Measurements from ENCODE around the gene HSPBAP1.

Gene HSPBAP1, protein sequence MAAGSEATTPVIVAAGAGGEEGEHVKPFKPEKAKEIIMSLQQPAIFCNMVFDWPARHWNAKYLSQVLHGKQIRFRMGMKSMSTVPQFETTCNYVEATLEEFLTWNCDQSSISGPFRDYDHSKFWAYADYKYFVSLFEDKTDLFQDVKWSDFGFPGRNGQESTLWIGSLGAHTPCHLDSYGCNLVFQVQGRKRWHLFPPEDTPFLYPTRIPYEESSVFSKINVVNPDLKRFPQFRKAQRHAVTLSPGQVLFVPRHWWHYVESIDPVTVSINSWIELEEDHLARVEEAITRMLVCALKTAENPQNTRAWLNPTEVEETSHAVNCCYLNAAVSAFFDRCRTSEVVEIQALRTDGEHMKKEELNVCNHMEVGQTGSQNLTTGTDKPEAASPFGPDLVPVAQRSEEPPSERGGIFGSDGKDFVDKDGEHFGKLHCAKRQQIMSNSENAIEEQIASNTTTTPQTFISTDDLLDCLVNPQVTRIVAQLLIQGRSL

DNA sequence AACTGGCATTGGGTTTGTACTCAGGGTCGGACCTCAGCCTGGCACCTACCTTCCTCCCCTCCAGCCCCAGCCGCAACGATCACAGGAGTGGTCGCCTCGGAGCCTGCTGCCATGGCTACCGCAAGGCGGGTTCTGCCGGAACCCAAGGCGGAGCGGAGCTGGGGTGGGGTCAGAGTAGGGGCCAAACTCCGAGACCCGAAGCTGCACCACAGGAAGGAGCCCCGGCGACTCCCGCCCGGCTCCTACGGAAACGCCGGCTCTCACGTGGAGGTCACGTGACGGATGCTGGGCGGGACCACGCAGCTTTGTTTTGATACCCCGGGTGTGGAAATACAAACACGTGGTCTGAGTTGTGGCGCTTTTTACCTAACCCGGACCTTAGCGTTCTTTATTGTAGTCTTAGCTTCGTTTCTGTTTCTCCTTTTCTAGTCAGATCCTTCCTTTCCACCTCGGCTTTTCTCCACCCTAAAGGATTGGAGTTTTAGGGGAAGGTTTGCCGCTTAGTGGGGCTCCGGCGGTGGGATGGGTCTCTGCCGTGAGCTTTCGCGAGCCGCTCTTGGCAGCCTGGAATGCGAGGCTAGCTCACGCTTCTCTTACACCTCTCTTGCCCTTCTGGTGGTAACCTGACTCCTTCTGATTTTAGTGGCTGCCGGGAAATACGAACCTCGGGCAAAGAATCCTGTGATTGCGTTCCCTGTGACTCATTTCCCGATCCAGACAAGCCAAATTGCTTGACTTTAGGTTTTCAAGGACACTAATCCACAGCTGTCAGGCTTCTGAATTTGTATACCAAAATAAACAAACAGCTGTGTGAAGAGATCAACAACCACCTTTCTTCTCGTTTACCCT is at the start of gene HSPBAP1:
Gene HSPBAP1, minus strand, starts transcription at position 264 of the 849 bp plus-strand sequence. Its CDS starts 151 bp downstream, at position 113.
- DNase-seq = peak; percentile 97

DNA sequence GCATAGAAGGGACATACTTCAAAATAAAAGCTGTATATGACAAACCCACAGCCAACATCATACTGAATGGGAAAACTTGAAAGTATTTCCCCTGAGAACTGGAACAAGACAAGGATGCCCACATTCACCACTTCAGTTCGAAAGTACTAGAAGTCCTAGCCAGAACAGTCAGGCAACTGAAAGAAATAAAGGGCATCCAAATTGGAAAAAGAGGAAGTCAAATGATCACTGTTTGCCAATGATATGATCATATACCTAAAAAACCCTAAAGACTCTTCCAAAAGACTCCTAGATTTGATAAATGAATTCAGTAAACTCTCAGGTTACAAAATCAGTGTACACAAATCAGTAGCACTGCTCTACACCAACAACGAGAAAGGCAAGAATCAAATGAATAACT is 42.0 kb upstream of the HSPBAP1 start:
- DNase-seq = no peak

DNA sequence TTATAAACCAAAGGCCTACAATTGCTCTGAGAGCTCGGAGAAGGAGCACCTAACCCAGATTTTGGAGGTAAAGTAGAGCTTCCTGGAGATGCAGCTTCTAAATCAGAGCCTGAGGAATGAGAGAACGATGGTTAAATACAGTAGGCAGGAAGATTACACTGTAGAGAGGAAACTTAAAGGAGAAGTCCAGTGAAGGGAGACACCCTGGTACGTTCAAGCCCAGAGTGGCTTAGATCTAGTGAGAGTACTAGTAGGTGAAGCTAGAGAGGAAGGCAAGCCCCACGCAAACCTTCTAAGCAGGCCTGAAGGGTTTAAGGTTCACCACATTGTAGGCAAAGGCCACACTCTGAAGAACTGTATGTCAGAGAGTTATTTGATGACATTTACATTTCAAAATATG is 34.6 kb upstream of the HSPBAP1 start:
- DNase-seq = no peak

DNA sequence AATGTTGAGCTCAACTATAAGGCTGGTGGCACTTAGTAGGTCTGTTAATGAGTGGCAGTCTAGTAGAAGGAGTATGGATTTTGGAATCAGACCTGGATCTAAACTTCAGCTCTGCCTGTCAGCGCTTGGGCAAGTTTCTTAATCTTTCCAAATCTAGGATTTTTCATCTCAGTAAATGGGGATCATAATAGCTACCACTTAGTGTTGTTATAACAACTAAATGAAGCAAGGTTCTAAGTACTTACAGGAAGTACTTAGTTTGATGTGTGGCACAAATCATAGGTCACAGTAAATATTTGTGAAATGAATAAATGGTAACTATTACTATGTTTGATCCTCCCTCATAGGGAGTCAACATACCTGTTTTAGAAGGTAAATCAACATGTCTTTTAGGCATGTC is 32.6 kb upstream of the HSPBAP1 start:
- no peak for DNase-seq

DNA sequence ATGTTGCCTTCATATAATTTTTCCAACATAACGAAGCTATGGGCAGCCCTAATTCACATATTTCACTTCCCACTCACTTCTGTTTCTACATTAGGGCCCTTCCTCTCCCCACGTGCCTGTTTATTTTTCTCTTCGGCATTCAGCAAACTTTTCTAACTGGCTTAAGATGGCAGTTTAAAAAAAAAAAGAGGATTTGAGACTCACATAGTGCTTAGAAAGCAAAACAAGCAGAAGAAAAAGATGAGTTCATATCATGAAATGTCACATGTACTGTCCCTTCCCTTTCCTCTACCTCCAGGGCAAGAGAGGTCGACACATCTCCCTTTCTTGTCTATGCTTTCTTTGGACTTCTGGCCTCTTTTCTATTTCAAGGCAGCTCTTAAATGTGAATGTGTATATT is 31.8 kb upstream of the HSPBAP1 start:
- DNase-seq = no peak

DNA sequence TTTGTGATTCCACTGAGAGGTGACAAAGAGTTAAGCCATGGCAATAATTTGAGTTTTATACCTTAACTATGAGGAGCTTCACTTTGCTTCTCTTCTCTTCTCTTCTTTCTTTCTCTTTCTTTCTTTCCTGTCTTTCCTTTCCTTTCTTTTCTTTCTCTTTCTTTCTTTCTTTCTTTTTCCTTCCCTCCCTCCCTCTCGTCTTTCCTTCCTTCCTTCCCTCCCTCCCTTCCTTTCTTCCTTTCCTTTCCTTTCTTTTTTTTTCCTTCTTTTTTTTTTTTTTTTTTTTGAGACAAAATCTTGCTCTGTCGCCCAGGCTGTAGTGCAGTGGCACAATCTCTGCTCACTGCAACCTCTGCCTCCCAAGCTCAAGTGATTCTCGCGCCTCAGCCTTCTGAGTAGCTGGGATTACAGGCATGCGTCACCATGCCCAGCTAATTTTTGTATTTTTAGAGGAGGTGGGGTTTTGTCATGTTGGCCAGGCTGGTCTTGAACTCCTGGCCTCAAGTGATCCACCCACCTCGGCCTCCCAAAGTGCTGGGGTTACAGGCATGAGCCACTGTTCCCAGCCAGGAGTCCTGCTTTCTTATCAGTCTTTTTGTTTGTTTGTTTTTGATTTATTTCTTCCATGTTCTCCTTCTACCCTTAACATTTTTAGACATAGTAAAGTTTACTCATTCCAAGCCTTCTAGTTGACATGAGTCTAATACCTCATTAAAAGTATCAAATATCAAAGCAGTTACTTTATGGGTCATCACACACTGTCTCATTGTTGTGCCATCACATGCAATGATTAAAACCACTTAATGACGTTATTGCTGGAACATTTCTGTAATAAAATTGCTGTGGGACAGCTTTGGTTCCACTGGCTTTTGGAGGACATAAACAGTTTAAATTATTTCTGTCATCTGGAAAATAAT is 31.1 kb upstream of the HSPBAP1 start:
- DNase-seq = no peak

DNA sequence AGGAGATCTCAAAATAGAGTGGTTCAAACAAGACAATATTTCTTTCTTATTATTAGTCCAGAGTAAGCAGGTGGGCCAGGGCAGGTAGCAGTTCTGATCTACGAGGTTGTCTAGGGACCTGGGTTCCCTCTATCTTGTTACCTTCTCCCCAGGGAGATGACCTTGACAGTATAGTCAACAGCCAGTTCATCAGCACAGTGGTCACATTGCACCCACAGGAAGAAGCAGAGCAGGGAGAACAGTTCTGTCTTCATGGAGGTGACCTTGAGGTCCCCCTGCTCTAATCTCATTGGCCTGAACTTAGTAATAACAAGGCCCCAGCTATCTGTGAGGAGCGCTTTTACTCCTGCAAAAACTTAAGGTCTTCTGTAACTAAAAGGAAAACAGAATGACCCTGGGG is 23.0 kb upstream of the HSPBAP1 start:
- no peak for DNase-seq

DNA sequence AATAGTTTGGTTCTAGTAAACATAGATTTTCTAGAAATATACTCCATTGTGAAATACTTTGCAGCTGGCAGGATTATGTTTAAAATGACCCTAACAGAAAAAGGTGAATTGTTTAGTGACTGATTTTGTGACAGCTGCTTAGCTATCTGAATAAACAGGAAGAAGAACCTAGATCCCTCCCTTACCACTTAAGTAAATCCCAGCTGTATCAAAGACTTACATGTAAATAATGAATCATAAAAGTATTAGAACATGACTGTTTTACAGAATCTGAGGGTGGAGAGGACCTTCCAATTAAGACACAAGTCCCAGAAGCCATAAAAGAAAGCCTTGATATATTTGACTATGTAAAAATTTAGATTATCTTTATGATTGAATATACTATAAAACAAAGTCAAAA is 17.1 kb upstream of the HSPBAP1 start:
- DNase-seq = no peak

DNA sequence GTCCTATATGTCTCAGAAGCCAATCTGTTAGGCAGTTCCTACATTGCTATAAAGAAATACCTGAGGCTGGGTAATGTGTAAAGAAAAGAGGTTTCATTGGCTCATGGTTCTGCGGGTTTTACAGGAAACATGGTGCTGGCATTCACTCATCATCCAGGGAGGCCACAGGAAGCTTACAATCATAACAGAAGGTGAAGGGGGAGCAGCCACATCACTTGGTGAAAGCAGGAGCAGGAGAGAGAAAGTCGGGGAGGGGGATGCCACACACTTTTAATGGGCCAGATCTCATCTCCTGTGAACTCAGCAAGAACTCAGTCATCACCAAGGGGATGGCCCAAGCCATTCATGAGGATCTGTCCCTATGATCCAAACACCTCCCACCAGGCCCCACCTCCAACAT is 10.3 kb upstream of the HSPBAP1 start:
- no peak for DNase-seq

DNA sequence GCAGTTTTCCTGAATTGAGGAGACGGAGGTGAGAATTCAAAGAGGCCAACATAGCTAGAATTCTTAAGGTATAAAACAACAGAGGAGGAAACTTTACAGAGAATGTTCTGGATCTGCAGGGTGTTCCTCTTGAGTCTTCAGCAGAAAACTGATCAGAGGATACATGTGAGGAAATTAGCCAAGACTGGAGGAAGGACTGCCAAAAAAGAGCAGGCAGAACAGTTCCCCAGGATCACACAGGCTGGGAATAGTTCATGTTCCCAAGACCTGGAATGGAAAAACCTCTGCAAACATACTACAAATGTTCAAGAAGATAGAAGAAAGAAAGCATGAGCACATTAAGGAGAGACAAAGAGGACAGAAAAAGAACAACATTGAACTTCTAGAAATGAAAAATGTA is 8.7 kb upstream of the HSPBAP1 start:
- no peak for DNase-seq

DNA sequence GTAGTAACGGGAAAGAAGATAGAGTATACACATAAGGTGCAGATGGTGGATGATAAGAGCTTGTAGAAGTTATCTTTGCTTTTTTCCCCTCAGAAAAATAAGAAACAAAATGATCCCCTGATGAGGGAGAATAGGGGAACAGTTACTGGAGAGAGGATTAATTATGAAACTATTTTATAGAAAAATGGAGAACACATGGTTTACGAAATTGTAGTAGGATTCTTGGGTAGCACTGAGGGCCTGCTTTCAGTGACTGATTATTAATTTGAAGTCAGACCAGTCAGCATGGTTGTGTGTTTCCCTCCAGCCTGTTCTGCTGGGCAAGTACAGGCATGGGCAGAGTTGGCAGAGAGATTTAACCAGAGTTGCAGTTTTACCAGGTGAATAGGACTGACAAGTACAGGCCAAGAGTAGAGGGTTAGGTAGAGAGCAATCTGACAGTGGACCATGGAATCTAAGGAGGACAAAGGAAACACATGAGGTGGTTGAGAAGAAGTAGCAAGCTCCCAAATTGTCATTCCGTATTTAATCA is 7.1 kb upstream of the HSPBAP1 start:
- DNase-seq = no peak

DNA sequence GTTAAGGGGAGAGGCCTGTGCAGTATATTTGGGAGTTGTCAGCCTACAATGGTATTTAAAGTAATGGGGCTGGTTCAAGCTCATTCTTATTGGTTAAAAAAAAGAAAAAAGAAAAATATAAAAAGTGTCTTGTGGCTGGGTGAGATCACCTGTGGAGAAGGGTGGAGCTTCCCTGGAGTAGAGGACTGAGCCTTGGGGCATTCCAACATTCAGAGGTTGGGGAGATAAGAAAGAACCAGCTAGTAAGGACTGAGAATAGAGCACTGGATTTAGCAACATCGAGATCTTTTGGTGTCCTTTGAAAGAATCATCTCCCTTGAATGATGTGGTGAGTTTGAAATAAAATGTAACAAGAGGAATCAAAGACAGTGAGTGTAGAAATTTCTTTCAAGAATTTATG is 6.4 kb upstream of the HSPBAP1 start:
- DNase-seq = no peak

DNA sequence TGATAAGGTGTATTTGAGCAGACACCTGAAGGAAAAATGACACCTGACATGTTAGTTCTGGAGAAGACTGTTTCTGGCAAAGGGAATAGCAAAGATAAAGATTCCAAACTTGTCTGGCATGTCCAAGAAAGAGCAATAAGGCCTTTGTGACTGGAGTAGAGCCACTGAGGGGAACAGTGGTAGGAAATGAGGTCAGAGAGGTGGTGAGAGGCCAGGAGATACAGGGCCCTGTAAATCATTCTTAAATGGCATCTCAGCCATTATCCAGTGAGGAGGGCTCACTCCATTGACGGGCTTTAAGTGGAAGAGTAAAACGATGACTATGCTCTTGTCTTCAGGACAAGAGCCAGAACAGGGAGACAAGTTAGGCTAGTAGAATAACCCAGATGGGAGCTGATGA is 5.7 kb upstream of the HSPBAP1 start:
- no peak for DNase-seq

DNA sequence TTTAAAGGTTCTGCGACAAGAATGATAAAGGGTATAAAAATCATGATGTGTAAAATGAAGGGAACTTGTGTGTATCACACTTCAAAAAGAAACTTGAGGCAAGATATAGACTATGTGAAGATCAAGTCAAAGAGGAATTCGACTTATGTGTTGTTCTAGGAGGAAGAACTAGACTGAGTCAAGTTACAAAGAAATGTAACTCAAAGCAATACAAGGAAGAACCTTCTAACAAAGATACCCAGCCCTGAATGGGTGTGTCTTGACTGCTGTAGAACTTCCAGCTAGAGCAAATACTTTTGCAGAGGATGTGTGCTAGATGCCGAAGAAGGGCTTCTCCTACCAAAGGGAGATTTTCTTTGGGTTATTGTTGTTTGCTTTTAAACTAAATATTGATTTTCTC is 3.7 kb upstream of the HSPBAP1 start:
- DNase-seq = peak; percentile 16

DNA sequence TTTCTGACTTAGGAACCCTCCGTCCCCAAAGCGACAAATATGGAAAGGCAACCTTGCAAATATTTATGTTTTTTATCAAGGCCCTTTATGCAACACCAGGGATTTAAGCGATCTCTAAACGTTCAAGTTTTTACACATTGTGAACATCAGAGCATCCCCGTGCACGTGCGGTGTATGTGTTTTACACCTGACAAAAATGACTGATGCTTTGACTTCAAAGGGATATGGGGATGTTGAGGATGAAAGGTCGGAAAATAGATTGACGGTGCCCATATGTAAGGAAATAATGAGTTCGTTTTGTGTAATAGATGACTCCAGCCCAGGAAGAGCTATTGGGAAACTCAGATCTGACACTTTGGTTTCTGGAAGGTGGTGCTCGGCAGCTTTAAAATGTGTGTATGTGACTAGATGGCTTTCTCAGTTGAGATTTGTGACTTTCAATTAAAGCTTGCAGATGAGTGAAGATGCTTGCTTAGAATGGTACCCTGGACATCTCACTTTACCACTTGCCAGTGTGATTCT is 2.1 kb upstream of the HSPBAP1 start:
- no peak for DNase-seq

DNA sequence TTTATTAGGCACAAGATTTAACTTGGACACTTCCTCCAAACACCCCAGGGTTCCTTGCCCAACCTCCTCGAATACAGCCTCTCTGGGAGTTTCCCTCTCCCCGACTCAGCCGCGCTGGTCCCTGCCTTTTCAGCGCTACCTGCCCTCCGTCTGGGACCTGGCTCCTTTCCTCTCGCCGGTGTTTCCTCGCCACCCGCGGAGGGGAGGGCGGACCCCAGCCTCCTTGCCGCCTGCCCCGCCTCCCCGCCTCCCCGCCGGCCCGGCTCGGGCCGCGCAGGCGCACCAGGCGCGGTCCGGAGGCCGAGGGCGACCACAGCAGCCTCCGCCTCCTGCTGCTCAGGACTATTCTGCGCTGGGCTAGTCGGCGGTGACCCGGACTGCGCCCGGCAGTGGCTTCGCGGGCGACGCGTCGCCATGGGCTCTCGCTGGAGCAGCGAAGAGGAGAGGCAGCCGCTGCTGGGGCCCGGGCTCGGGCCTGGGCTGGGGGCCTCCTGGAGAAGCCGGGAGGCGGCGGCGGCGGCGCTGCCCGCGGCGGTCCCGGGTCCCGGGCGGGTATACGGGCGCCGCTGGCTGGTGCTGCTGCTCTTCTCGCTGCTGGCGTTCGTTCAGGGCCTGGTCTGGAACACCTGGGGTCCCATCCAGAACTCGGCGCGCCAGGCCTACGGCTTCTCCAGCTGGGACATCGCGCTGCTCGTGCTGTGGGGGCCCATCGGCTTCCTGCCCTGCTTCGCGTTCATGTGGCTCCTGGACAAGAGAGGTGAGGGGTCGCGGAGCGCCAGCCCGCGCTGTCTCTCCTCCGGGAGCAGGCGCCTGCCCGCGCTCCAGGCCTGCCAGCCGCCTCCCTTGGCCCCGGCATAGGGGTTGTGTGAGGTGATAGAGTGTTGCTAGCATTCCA is 1.4 kb upstream of the HSPBAP1 start, which contains the start of gene SLC49A4:
Gene SLC49A4, plus strand, starts transcription at position 291 of the 895 bp plus-strand sequence. Its CDS starts 124 bp downstream, at position 415.
- peak; percentile 81 for DNase-seq

DNA sequence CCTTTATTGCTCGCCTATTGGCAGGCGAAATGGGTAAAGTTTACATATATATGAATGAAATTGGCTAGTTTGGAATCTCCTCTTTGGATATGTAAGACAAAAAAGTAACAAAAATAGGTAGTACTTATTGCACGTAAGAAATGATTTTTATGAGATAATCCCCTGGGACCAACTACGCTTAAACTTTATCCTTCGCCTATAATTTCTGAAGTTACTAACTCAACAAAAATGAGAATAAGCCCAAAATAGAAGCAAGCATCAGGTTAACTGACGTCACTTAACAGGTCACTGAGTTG is 800 bp upstream of the HSPBAP1 start:
- no peak for DNase-seq

DNA sequence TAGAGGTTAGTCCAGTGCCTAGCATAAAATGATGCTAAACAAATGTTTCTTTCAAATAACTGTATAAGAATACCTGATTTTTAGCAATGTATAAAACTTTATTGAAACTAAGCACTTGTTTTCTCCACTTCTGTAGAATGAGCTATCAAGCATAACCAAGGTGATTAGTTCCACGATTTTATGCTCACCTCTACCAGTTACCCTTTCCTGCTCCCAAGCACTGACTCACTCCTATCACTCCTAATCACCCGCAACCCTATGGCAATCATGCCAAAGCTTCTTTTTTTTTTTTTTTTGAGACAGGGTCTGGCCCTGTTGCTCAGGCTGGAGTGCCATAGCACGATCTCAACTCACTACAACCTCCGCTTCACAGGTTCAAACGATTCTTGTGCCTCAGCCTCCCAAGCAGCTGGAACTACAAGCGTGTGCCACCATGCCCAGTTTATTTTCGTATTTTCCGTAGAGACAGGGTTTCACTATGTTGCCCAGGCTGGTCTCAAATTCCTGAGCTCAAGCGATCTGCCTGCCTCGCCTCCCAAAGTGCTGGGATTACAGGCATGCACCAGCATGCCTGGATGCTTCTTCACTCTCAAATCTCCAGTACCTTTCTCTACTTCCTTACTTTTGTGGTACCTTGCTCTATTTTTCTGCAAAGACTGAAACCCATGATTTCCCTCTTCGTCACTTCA is 3.9 kb downstream of the HSPBAP1 start:
- DNase-seq = no peak

DNA sequence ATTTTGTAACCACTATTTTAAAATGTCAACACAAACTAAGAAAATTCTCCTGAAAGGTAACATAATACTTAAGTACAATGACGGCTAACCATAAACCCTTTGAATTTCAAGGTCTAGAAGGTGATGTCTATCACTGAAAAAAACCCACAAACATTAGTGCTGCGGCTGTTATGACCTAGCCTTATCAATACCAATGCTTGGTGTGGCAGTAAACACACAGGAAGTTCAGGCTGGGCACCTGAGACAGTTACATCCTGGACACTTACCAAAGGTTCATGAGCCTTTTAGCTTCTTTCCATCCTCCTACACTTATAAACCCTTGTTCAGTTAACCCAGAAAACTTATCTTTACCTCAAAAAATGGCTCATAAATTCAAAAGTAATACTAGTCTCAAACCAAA is 5.8 kb downstream of the HSPBAP1 start:
- no peak for DNase-seq

DNA sequence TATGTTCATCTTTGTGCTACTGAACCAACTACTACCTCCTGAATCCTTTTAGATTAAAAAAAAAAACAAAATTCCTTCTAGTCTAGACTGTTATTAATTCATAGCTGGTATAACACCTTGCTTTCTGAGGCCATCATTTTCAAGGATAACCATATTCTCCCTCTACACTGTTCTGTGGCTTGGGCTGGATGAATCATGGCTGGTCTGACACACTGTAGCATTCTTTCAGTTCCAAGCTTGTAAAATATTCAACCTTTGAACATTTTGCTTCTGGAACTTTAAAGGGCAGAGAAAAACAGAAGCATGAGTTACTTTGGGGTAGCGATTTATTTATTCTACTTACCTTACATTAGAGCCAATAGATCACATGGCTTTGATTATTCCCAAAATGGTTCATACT is 7.6 kb downstream of the HSPBAP1 start:
- no peak for DNase-seq

DNA sequence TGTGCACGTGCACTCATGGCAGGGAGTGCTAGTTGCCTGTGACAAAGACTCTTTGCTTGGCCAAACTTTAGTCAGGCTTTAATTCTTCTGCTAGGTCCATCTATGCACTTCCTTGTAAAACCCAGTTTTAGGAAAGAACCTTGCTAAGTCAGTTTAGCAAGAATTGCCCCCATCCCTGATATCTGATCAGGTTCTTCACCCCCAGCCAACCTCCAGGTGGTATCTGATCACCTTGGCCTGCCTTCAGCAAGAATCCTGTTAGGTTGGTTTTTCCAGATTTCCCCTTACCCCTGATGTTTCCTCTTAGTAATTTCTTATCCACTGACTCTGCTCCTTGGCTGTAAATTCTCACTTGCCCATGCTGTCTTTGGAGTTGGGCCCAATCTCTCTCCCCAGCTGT is 8.4 kb downstream of the HSPBAP1 start:
- no peak for DNase-seq

All from hematopoietic multipotent progenitor cell treated with erythropoietin and hydrocortisone succinate and interleukin-3 and kit ligand, for 4 days (in vitro differentiated cells).